Thyroid gland (tissue), 4 donors: ENCODE data around the gene CCK.

Source experiments
- CTCF ChIP-seq, 6 experiments: fragments of 200-600 bp in 3 of 6; fragments of 450-650 bp in 3 of 6; sonication (generic) in 3 of 6; IDR thresholded peaks; one replicate each; pipeline ENCODE4 v1.5.1; 2016 to 2019; ENCODE audit warnings: antibody characterized with exemption in 6 of 6, mild to moderate bottlenecking in 2 of 6, inconsistent platforms in 1 of 6, moderate library complexity in 1 of 6
- POLR2A ChIP-seq, 2 donors: fragments of 450-650 bp; IDR thresholded peaks; one replicate each; pipeline ENCODE4 v1.6.1; 2017; ENCODE audit warnings: antibody characterized with exemption in 2 of 2, mild to moderate bottlenecking in 2 of 2, moderate library complexity in 1 of 2

GRCh38 chr3:42225486-42226363, 40.3 kb downstream of the CCK start:
- TF ChIP-seq CTCF (IDR thresholded peaks at IDR 0.05) = no peak
- TF ChIP-seq POLR2A (IDR thresholded peaks at IDR 0.05) = no peak
